Head of caudate nucleus (tissue), 42 donors: ENCODE data around the gene KSR2.

Experiments
- DNase-seq, 42 donors: peaks; one replicate each; pipeline versions ENCODE4 v3.0.0 to v3.0.0-alpha.2; 2020 to 2021; ENCODE audit warnings: mixed read lengths in 7 of 42
- intact Hi-C: fragments of 100-400 bp; cut with DNase I; formaldehyde crosslinking; loops from one replicate; pipeline ENCODE4 v1.15.0; 2022

Gene KSR2

DNA sequence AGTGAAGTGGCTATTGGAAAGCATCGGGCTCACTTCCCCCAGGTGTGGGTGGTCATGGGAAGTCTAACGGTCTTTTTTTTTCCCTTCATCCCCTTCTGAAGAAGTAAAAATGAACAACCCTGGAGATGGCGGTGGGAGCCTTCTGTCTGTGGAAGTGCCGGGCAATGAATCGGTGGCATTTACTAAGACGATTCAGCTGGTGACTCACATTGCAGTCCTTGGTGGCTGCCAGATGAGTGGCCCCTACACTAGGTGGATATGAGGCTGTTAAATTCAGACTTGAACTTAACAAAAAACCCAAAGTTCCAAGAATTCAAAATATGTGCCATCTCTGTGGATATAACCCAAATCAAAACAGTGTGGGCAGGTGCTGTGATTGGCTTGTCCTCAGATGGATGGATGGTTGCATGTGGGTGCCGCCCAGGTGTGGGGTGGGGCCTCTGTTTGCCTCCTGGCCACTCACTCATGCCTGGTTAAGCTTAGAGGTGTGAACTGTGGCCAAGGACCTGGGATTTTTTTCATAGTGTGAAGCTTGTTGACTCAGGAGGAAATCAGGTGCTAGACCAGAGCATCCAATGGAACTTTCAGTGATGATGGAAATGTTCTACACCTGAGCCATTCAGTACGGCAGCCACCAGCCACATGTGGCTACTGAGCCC, 430.6 kb downstream of the KSR2 start:
- intact Hi-C loops = no loop called here
- no peak for DNase-seq

DNA sequence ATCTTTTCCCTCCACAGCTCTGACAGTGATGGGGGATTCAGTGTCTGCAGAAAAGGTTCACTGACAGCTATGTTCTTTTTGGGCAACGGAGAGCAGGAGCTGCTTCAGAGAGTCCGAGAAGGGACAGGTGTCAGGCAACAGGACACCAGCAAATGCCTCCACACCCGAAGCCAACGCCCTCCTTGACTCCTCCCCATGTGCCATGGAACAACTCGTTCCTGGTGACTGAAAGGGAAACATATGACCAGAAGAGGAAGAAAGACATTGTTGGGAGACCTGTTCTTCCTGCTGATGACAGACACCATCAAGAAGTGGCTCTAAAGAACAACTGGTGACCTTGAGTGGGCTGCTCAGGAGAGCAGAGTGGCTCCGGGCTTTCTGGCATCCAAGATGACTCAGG, 435.1 kb downstream of the KSR2 start:
- no peak for DNase-seq
- intact Hi-C loops = no loop called here

DNA sequence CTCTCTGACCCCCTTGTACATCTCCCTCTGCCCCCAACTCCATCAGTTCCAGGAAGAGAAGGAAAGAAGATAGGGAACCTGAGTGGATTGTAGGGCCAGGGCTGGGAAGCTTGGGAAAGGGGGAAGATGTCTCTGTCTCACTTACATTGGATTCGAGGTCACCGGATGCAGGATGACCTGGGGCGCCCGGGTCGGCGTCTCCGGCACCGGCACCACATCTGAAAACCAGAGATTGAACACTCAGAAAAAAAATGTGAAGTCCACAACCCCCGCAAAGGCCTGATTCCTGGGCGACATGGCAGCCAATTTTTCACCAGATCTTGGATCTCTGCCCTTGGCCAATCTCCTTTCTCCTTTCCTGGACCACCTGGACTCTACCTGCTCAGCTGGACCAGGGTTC, 438.0 kb downstream of the KSR2 start:
- DNase-seq = no peak
- intact Hi-C loops = no loop called here

DNA sequence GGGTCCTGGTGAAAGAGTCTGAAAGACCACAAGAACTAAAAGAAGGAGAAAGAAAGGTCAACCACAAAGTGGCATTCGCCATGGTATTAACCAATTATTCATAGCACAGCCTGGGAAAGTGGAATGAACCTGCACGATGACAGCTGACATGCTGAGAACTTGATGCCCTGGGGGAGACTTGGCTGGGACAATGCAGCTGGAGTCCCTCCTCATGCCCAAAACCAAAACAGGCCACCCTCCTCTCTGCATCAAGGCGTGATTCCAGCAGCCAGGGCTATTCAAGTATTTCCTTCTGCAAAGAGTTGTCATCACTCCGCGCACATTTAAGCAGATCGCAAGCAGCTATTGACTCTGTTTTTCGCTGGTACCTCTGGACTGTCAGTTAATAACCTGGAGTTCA, 440.3 kb downstream of the KSR2 start:
- no peak for DNase-seq
- intact Hi-C loops = no loop called here

DNA sequence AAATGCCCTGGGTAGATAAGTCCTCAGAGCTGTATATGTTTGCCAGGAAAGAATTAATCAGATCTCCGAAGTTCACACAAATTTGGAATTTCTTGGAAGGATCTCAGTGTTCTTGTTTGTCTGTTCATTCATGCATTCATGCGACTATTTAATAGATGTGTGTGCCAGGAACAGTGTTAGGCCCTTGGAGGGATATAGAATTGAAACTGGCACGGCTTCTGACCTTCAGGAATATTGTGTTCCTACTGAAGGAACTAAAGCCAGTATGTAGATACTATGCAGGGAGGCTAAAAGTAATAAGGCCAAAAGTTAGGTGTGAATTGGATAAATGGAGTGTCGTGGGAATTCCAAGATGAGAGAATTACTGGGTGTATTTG, 441.3 kb downstream of the KSR2 start:
- intact Hi-C loops = no loop called here
- DNase-seq = no peak

DNA sequence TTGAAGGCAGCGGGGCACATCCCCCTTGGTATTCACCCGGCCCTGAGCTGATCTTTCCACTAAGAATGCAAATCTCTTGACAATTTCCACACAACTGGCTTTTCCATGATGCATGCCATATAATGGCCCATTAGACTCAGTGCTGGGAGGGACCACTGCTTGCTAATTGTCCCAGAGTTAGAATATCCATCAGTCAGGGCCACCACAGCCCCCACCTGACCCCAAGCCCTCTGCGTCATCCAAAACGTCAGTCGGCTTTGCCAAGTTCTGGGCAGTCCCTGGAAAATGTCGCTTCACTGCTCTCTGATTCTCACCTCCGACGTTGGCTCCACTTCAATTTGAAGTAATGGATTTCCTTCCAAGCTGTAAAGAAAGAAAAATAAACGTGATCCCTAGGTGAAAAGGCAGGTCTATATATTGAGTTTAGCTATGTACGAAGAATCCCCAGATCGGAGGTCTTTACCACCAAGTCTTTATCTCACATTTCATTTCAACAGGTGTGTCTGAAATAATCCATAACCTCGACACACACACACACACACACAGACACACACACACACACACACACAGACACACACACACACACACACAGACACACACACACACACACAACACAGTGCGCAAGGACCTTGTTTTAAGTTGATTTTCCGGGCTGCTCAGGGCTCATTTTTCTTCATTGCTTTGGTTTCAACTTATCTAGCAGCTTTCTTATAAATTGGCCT, 441.9 kb downstream of the KSR2 start:
- intact Hi-C loops = no loop called here

DNA sequence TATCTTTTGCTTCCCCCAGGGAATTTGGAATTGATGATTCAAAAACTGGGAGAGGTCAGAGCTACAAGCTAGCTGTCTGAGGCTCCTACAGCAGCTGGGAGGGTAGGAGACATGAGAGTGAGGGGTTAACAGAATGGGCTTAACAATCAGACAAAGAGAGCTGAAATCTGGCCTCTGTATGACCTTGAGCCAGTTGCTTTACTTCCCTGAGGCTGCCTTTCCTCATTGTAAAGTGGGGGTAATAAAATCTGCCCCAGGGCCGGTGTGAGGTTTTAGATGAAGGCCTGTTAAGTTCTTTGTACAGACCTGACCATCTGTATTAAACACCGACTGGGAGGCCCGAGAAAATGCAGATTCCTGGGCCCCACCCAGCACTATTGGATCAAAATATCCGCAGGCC, 443.0 kb downstream of the KSR2 start:
- intact Hi-C loops = no loop called here
- DNase-seq = no peak

More for the DNA sequence above, 441.9 kb downstream of the KSR2 start:
- DNase-seq = no peak

DNA sequence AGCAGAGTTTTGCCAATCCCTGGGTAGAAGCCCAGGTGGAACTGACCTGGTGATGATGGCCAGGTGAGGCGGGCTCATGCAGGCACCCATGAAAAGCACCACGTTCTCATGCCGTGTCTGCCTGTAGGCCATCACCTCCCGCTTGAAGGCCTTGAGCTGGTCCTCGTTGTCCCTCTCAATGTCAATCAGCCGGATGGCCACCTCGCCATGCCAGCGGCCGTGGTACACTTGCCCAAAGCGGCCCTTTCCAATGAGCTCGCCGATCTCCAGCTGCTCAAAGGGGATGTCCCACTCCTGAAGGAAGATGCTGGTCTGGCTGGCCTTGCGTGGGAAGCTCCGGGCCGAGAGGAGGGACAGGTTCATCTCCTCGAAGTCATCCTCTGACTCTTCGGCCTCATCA, 444.0 kb downstream of the KSR2 start:
- intact Hi-C loops = no loop called here

DNA sequence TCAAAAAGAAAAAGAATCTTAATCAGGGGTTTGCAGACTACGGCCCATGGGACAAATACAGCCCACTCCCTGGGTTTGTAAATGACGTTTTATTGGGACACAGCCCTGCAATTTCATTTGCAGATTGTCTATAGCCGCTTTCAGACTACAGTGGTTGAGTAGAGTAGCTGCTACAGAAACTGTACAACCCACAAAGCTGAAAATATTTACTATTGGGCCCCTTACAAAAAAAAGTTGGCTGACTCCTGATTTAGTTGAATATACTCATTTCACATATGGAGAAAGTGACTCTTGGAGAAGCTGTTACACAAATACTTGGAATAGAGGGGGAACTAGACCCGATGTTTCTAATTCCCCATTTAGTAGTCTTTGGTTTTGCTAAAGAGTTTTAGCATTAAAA, 444.8 kb downstream of the KSR2 start:
- intact Hi-C loops = no loop called here

More for the DNA sequence above, 444.0 kb downstream of the KSR2 start:
- DNase-seq = no peak

DNA sequence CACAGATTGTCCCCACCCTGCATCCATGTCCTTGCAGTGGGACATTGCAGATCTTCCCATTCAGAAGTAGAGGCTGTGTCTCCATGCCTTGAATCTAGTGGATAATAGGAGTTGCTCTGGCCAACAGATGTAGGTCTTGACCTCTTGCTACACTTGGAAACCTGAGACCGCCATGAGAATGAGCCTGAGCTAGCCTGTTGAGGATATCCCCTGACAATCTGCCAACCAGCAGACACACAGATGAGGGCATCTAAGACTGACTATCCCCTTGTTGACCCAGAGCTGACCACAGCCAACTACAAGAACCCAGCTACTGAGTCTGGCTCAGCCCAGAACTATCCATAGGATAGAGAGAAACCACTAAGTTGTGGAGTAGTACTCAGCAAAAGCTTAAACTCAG, 446.2 kb downstream of the KSR2 start:
- intact Hi-C loops = no loop called here
- no peak for DNase-seq

More for the DNA sequence above, 444.8 kb downstream of the KSR2 start:
- DNase-seq = no peak

DNA sequence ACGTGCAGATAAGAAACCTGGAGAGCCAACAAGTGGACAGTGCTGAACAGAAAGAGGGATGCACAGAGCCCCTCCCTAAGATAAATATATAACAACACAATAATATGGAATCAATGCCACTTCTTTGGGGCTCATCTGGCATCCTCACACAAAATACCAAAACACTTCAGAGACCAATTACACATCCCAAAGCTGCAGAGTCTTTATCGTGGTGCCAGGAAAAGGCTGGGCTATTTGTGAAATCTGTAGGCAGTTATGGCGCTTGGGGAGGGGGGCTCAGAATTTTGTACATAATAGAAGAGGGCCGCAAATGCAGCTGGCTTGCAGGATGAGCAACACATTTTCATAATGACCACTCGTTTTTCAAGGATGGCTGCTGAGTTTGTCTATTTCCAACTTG, 446.9 kb downstream of the KSR2 start:
- intact Hi-C loops = no loop called here
- no peak for DNase-seq

DNA sequence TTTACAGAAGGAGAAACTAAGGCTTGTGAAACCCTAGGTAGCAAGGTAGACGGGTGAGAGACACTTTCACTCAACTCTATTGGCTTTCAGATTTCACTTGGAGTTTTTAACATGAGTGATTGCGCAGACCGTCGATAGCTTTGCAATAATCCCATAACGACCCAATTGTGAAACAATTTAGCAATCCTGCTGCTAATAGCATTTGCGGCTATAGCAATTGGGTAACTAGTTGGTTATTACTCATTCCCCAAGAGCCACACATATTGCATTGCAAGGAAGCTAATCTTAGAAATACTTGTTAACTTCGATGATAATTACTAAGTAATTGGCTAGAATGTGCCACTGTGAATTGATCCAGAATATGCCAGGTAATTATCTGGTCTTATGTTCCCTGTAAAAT, 447.4 kb downstream of the KSR2 start:
- DNase-seq = no peak
- intact Hi-C loops = no loop called here

DNA sequence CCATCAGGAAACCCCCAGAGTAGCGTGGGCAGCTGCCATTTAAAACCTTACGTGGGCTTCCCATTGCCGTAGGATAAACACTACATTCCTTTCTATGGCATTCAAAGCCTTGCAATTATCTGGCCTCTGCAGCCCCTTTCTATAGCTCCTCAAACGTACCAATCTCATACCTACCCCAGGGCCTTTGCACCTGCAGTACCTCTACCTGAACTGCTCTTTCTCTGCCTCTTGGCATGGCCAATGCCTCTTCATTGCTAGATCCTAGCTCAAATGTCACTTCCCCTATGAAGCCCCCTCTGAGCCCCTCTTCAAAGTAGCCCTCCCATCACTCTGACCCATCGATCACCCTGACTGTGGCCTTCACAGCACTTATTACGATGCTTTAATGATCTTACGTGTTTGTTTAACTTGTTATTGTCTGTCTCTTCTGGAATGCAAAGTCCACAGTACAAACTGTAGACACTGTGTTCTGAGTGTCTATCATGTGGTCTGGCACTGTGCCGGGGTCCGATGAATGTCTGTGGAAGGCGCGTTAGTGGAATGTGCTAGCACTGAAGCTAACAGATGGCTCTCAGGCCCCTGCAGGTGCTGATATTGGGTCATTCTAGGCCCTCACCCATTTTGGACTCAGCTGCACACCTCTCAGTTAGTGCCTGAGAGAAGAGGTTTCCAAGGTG, 450.1 kb downstream of the KSR2 start:
- intact Hi-C loops = no loop called here
- peak in 7 of 42 donors; percentile 8 to 43 (median 20) for DNase-seq

DNA sequence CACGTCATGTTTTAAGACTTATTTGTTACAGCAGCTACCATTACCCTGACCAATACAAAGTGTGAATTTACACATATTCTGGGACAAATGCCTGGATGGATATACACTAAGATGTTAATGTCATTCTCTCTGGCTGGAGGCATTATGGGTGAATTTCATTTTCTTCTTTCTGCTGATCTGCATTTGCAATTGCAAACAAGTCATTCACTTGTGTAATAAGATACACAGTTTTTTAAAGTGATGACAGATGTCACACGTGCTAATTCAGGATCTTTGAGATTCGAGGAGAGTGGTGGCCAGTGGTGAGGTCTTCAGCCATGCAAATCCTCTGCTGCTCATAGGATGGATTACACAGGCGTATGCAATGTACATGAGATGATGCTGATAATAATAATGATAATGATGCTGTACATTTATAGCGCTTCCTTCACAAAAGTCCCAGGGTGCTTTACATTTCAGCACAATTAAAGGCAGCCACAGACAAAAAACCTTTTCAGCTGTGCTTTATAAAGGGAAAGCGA, 451.5 kb downstream of the KSR2 start:
- intact Hi-C loops = no loop called here
- no peak for DNase-seq

DNA sequence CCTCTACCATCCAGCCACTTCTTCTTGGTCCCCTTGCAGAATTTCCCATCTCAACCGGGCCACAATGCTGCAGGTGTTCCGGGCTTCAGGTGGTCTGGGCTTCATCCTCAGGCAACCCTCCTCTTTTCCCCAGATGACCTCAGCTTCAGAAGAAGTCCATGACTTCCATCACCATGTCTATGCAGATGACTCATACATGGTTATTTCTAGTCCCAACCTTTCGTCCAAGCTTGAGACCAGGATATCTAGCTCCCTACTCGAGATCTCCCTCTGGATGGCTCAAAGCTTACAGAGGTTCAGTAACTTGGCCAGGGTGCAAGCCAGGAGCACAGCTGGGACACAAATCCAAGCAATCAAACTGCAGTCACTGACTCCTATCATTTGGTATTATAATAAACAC, 452.8 kb downstream of the KSR2 start:
- DNase-seq = no peak
- intact Hi-C loops = no loop called here

DNA sequence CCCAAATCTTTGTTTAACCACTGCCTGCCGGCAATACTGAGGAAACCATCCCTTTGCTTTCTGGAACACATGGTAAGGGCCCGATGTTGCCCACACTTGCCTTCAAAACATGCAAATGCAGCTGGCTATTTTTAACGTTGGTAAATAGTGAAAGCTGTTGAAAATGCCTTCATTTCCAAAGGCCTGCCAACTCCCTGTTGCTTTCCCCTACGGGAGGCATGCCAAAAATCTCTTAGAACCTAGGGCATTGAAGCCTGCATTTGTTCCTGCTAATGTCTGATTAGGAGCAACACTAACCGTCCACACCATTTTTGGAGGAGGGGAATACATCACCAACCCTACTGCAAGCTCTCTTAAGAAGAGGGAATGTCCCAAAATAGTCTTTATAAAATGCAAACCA, 454.8 kb downstream of the KSR2 start:
- intact Hi-C loops = no loop called here
- peak in 14 of 42 donors; percentile 4 to 50 (median 14) for DNase-seq

DNA sequence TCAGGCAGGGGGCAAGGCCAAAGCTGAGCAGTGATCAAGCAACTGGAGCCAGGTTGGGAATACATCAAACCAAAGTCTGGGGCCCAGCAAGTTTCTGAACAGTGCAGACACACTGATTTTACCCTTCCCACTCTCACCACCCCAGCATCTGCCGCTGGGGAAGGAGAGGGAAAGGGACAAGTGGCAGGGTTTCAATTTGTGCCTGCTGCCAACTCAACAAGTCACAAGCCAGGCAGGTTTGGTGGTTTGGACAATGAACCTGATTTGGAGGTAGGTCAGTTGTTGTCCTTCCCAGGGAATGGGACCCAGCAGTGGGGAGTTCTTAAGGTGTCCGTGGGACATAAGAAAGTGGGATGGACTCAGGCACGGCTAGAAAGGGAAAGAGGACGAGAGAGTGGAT, 455.4 kb downstream of the KSR2 start:
- no peak for DNase-seq
- intact Hi-C loops = no loop called here

DNA sequence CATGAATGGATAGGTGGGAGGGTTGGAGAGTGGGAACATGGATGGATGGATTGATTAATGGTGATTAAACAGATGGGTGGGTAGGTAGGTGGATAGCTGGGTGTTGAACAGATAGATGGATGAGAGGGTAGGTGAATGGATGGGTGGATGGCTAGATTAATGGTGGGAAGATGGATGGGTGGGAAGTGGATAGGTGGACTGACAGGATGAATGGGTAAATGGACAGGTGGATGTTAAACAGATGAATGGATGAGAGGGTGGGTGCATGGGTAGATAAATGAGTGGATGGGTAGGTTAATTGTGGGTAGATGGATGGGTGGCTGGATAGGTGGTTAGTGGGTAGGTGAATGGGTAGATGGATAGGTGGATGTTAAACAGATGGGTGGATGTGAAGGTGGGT, 460.3 kb downstream of the KSR2 start:
- DNase-seq = no peak
- intact Hi-C loops = no loop called here

DNA sequence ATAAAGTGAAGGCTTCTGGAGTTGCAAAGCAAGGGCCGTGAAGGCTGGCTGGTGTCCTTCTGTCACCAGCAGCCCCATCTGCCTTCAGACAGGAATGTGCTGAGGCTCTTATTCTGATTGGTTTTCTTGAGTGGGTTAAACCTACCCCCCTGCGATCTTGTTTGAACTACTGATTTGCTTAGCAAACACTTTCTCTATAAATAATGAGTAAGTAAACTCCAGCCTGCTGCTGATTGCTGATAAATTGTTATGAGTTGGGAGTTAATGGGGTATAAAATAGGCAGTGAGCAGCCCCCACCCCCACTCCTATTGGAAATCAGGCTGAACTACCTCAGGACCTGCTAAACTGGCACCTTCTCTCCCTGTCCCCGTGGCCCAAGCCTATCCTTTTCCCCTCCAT, 461.2 kb downstream of the KSR2 start:
- intact Hi-C loops = no loop called here
- no peak for DNase-seq

DNA sequence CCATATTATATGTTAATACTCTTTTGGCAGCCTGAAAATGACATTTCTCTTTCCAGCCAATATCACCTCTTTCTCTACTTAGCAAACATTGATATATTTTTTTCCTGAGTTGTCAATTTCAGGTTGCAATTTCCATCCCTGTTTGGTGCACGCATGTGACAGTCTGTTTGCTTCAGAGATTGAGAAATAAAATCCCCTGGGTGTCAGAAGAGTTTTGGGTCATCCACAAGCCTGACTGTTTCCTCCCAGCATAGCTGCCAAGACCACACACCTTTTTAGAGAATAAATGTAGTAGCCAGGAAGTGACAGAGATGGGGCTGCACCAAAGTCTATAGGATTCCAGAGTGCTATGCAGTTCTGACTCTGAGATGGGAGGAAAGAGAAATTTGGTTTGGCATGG, 462.5 kb downstream of the KSR2 start:
- intact Hi-C loops = no loop called here
- DNase-seq = no peak
